Measurements from ENCODE around the gene OXTR.

The OXTR gene

DNA sequence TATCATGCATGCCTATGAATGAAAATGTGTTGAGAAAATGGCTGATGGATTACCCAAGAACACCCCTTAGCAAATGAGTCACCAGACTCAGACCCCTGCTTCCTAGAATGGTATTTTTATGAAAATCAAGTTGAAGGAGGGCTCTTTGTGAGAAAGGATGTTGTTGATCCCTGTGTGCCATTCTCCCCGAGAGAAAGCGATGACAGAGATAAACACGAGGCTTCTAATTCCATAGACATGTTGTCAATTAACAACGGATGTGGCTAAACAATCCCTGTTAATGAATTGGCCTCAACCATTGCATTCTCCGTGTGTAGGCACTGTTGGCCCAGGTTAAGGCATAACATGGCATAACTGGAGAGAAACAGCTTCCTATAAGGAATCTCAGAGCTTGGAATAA lies 5.8 kb upstream of the OXTR start:
- Mint-ChIP-seq H3K27me3 (ENCODE audit: low read depth) (peaks cover 30% of the 10 kb centered on the region), H3K27ac (no peak overlapping the region), H3K36me3 (ENCODE audit: low read depth) (no peaks in the 10 kb centered on the region), H3K4me3 (no peak overlapping the region), H3K4me1 (no peaks in the 10 kb centered on the region), H3K9me3 (no peaks in the 10 kb centered on the region)
- no peak for TF ChIP-seq CTCF (IDR thresholded peaks at IDR 0.05; ENCODE audit: unreplicated experiment in 3 of 3)

GRCh38 chr3:8773941-8774542 lies 4.6 kb upstream of the OXTR start:
- Mint-ChIP-seq H3K9me3 (no peaks in the 10 kb centered on the region), H3K36me3 (ENCODE audit: low read depth) (no peaks in the 10 kb centered on the region), H3K4me3 (no peak overlapping the region), H3K27me3 (ENCODE audit: low read depth) (peaks cover 40% of the 10 kb centered on the region), H3K27ac (no peak overlapping the region), H3K4me1 (peaks cover 6% of the 10 kb centered on the region)
- no peak for TF ChIP-seq CTCF (IDR thresholded peaks at IDR 0.05; ENCODE audit: unreplicated experiment in 3 of 3)

DNA sequence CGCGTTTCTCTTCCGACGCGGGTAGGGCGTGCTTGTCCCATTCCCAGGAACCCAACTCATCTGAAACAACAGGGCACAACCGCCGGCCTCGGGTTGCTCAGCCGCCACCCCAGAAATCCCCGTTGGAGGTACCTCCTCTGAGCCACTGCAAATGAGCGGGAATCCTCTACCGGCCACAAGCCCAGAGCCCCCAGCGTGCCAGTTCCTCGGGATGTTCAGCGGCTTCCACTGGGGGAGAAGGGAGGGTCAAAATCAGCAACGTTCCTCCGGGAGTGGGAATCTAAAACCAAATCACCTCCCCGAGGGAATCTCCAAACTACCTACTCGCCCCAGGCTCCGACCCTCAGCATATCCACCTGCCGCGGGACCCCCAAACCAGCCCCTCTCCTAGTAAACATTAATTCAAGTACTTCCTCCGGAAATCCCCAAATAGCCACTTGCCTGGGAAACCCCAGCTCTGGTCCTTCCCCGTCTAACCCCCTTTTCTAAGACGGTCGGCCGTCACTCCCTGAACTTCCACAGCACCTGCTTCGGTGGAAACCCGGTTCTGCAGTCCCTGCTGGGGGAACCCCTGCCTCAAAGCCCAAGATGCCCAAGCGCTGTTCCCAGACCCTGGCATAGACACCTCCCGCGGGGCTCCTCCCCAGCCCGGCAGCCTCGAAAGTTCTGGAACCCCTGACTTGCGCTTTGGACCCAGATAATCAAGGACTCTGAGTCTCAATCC lies 887 bp downstream of the OXTR start:
- Mint-ChIP-seq H3K4me1 (peaks cover 22% of the 10 kb centered on the region), H3K36me3 (ENCODE audit: low read depth) (no peaks in the 10 kb centered on the region), H3K9me3 (no peaks in the 10 kb centered on the region), H3K4me3 (peak overlapping the region; percentile 71 to 80 (median 73)), H3K27ac (no peak overlapping the region), H3K27me3 (ENCODE audit: low read depth) (peaks cover 77% of the 10 kb centered on the region)
- no peak for TF ChIP-seq CTCF (IDR thresholded peaks at IDR 0.05; ENCODE audit: unreplicated experiment in 3 of 3)

DNA sequence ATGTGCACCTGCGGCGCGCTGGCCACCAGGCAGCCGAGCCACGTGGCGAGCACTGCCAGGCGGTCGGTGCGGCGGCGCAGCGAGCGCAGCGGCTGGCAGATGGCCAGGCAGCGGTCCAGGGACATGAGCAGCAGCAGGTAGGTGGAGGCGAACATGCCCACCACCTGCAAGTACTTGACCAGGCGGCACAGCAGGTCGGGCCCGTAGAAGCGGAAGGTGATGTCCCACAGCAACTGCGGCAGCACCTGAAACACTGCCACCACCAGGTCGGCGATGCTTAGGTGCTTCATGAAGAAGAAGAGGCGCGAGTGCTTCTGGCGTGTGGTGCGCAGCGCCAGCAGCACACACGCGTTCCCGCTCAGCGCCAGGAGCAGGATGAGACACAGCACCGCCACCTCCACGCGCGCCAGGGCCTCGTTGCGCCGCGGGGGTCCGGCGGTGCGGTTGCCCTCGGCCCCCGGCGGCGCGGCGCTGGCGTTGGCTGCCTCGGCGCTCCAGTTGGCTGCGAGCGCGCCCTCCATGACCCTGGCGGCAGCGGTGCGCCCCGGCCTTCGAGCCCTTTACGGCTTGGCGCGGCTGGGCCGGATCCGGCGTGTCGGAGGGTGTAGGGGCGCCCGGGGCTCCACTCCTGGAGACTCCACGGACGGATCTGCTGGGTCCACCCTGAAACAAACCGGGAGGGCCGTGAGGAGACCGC lies 1.6 kb downstream of the OXTR start:
- peaks cover 82% of the 10 kb centered on the region for H3K27me3 Mint-ChIP-seq (ENCODE audit: low read depth)

DNA sequence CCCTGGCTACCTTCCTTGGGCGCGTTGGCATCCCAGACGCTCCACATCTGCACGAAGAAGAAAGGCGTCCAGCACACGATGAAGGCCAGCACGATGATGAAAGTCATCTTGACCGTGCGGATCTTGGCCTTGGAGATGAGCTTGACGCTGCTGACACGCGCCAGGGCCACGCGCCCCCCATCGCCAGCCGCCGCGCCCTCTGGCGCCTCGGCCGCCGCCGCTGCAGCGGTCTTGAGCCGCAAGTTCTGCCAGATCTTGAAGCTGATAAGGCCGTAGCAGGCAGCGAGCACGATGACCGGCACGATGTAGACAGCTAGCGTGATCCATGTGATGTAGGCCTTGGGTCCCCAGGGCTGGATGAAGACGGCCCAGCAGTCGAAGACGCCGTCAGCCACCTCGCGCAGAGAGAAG lies 2.2 kb downstream of the OXTR start:
- H3K9me3 Mint-ChIP-seq, result no peaks in the 10 kb centered on the region
- no peaks in the 10 kb centered on the region for H3K36me3 Mint-ChIP-seq (ENCODE audit: low read depth)
- peaks cover 22% of the 10 kb centered on the region for H3K4me1 Mint-ChIP-seq
- H3K27ac Mint-ChIP-seq, result no peak overlapping the region
- H3K27me3 Mint-ChIP-seq (ENCODE audit: low read depth), result peaks cover 88% of the 10 kb centered on the region
- no peak overlapping the region for H3K4me3 Mint-ChIP-seq
- no peak for TF ChIP-seq CTCF (IDR thresholded peaks at IDR 0.05; ENCODE audit: unreplicated experiment in 3 of 3)

More for the DNA sequence above, 1.6 kb downstream of the OXTR start:
- Mint-ChIP-seq H3K27ac (no peak overlapping the region), H3K4me1 (peaks cover 22% of the 10 kb centered on the region), H3K9me3 (no peaks in the 10 kb centered on the region), H3K4me3 (peak overlapping the region; percentile 71 to 80 (median 73)), H3K36me3 (ENCODE audit: low read depth) (no peaks in the 10 kb centered on the region)
- no peak for TF ChIP-seq CTCF (IDR thresholded peaks at IDR 0.05; ENCODE audit: unreplicated experiment in 3 of 3)
